CD4-positive, alpha-beta T cell treated with Interleukin-21 for 1 hour (primary cell): Measurements from ENCODE around the gene EXOC3L4.

Experiments
- DNase-seq: peaks from one replicate; pipeline ENCODE4 v3.0.0-alpha.2; 2020

EXOC3L4 gene

DNA sequence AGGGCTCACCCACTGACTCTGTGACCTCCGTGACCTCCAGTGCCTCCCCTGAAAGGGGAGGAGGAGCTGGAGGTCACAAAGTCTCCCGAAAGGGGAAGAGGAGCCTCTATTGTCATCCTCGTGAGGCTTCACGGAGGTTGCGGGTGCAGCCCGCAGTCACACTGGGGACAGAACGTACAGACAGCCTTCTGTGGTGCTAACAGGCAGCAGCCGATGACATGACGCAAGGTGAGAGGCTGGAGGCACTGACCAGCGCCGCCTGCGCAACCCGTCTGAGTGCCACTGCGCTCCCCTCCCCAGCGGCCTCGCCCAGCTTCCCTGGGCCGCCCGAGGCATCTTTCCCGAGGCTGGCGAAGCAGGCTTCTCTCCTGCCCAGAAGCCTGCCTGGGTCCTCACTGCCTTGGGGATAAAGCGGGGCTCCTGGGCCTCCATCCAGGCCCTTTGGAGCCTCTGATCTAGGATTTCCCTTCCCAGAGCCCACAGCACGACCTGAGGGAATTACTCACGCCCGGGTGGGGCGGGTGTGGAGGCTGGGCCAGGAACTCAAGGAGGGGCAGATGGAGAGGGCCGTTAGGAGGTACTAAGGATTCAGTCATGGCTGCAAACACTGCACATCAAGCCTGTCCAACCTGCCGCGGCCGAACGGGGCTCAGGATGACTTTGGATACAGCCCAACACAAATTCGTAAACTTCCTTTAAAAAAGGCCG, 22.8 kb upstream of the EXOC3L4 start:
- no peak for DNase-seq

DNA sequence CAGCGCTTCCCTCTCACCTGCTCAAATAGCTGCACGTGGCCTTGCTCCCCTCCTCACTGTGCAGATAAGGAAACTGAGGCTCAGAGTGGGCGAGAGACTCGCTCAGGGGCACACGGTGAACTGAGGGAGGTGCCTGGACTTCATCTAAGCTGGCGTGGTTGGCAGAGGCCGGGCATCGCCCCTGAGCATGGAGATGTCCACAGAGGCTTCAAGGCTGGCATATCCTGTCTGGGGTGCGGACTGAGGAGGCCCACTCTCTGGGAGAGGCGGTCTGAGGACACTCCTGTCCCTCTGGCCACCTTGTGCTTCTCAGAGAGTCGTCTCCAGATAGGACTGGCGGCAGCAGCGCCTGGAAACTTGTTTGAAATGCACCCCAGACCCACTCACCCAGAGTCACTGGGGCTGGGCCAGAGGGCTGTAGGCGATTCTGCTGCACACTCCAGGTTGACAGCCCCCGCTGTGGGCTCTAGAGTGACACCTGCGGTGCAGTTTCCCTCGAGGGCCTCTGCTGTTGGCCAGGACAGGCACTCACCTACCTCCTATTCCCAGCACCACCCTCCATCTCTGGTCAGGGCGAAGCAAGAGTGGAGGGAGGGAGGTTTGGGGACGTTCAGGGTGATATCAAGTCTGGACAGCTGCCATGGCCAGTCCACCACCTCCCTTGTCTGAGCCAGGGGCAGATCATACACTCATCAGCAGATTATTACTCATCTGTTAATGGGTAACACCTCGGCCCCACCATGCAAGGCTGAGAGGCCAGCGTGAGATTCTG, 21.7 kb upstream of the EXOC3L4 start:
- no peak for DNase-seq

- DNase-seq: no peak
Measured at GRCh38 chr14:103073367-103073875, 21.1 kb upstream of the EXOC3L4 start.

- DNase-seq: no peak
Measured at GRCh38 chr14:103073876-103074728, 20.4 kb upstream of the EXOC3L4 start.

- DNase-seq: peak; percentile 19
Measured at GRCh38 chr14:103074729-103075367, 19.7 kb upstream of the EXOC3L4 start.

- DNase-seq: peak; percentile 82
Measured at GRCh38 chr14:103078420-103078749, 16.1 kb upstream of the EXOC3L4 start.

GRCh38 chr14:103078860-103079587, 15.5 kb upstream of the EXOC3L4 start:
- no peak for DNase-seq

GRCh38 chr14:103081951-103082350, 12.6 kb upstream of the EXOC3L4 start:
- no peak for DNase-seq

GRCh38 chr14:103084021-103084919, 10.3 kb upstream of the EXOC3L4 start, which contains the start of gene LBHD2:
TSS of gene LBHD2 (plus strand) at chr14:103084210. CDS start at chr14:103086013, 1,803 bp downstream.
- no peak for DNase-seq

DNA sequence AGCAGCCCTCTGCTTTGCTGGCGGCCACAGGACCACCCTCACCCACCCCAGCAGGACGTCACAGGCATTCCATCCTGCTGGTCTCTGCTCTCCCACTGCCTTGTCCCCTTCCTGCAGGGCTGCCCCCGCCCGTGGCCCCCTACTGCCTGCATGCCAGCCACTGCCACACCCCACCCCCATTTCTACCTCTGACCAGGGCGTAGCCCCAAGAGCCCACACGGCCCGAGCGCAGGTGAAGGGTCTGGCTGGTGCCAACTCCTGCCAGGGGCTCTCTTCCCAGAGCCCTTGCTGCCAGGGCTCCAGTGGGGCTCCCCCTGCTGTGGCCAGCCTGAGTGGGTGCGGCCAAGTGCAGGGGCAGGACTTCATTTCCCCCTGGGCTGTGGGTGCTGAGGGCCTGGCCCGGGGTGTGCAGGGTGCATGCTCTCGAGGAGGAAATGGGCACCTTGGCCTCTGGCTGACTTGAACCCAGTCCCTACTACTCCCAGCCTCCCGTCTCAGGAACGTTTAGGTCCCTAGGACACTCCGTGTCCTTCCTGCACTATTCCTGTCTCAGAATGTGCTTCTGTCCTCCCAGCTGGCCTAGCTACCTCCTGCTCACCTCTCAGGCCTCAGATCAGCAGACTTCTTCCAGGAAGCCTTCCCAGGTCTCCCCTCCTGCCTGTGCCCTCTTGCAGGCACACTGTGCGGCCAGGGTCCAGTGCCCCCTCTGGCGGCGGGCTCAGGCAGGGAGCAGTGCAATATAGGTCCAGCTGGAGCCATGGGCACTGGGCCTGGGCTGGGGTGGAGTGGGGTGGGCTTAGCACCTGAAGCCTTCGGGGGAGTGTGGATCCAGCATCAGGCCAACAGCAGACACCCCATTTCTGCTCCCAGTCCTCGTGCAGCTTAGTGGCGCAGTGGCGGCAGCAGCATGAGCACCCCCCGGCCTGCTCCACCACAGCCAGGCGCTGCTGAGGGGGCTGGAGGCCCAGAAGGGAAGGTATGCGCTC, 9.1 kb upstream of the EXOC3L4 start:
- no peak for DNase-seq

- DNase-seq: no peak
Measured at GRCh38 chr14:103086771-103087342, 7.7 kb upstream of the EXOC3L4 start.

- no peak for DNase-seq
Measured at GRCh38 chr14:103087343-103087835, 7.1 kb upstream of the EXOC3L4 start.

- no peak for DNase-seq
Measured at GRCh38 chr14:103088921-103089320, 5.6 kb upstream of the EXOC3L4 start.

DNA sequence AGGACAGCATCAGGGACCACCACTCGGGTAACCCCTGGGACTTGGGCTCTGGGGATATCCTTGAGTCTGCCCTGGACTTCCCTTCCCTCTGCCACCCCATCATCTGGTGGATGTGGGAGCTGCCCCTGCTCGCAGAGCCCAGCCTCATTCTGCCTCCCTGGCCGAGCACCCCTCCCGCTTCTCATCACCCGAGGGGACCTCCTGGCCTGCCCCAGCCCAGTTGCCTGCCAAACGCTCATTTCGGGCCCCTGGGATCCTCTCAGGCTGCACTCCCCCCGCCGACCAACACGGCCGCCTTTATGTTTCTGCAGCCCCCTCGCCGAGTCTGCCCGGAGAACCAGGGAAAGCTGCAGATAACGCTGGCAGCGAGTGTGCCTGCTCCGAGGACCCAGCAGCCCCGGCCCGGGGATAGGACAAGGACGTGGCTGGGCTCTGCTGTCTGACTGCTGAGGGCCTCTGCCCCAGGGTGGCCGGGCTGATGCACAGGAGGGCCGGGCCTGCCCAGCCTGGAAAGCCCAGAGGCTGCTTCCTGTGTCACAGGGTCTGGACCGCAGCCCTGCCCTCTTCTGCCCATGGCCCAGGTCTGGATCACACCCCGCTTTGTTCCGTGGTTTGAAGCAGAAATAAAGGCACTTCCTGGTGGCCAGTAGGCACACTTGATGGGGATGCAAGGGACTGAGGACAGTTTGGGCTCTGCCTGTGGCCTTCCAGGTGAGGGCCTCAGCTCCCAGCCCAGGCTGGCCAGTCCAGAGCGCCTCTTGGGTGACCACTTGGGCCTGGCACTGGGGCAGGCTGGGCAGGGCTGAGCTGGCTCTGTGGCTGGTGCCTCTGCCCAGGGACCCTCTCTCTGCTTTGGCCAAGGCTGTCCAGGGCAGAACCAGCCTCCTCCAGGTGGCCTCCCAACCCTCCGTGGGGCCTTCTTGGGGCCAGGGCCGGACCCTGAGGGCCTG, 4.9 kb upstream of the EXOC3L4 start:
- DNase-seq: no peak

DNA sequence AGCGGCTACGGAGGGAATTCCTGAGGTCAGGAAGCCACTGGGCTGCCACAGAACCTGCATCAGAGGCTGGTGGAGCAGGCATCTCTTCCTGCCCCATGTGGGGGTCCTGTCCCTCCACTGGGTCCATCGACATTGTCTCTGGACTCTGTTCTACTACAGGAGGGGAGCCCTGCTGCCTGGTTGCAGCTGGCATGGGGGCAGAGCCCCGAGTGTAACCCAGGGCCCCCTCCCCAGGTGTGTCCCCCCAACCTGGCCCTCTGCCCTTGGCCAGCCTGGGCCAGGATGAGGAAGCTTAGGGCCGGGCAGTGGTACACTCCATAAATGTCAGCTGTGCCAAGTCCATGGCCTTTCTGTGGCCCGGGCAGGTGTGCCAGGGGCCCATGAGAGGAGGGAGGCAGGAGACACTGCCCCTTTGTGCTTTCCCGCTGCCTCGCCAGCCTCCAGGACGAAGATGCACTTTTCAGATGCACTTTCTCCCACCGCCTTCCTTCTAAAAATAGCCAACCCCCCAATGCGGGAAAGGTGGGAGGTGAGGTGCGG, 4.0 kb upstream of the EXOC3L4 start:
- DNase-seq: no peak

DNA sequence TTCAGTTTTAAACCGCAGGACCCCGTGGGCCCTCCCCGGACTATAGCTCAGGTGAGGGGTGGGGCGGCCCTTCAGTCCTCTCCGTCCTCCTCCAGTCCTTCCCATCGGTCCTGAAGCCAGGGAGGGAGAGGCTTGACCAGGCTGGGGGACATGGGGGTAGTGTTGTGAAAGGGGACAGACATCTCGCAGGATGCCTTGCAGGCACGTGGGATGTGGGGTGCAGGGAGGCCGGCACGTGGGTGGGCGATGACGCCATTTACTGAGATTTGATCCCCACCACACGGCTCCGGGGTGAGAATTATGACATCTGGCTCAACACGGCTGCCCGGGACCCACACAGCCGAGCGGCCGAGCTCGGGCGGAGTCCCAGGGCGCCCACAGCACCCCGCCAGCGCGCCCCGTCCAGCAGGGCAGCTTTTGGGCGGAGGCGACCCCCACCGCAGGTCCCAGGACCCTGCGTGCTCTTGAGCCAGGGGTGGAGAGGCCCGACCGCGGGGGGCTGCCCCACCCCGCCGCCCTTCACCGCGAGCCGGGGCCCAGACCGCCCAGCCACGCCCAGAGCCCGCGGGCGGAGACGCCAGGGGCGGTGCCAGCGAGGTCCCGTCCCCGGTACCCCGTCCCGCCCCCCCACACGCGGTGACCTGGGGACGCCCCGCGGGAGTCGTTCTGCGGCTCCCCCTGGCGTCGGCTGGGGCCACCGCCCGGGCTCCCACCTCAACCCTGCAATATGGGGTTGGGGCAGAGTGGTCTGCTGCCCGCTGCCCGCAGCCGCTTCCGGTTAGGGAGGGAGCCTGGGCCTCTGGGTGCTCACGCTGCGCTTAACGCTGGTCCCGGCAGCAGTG, 3.3 kb upstream of the EXOC3L4 start:
- peak; percentile 79 for DNase-seq

DNA sequence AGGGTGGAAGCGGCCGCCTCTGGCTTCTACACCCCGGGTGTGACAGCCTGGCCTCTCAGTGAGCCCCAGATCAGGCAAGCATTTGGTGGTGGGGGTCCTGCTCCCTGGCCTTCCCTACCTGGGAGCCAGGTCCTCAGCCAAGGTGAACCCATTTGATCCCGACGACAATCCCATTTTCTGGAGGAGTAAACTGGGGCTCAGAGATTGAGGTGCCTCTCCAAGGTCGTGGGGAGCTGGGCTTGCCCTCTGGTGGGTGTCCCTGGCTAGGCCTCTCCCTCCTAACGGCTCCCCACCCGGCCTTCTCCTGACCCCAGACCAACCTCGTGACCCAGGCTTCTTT, 2.7 kb upstream of the EXOC3L4 start:
- no peak for DNase-seq
